LNCaP clone FGC (cell line): ENCODE results near the gene MVD.

Experiments
- DNase-seq: peaks from one replicate; pipeline ENCODE4 v3.0.0-alpha.2; 2011; ENCODE audit warnings: low read depth
- H3K4me3 ChIP-seq: 2 replicates; pipeline ENCODE4 v1.5.1; 2011; ENCODE audit warnings: mild to moderate bottlenecking, low read depth, low read length, control low read depth
- CTCF ChIP-seq: IDR thresholded peaks from 2 replicates; pipeline ENCODE4 v1.5.1; 2012; ENCODE audit warnings: mild to moderate bottlenecking; ENCODE audit not compliant: control insufficient read depth, insufficient read depth; ENCODE audit errors: extremely low read depth

The MVD gene

GRCh38 chr16:88624481-88624880 lies 38.4 kb downstream of the MVD start:
- no peak for TF ChIP-seq CTCF
- H3K4me3 ChIP-seq: no peak overlapping the region
- no peak for DNase-seq

GRCh38 chr16:88623858-88624257 lies 39.0 kb downstream of the MVD start:
- TF ChIP-seq CTCF: no peak
- DNase-seq: no peak
- no peak overlapping the region for H3K4me3 ChIP-seq

- DNase-seq: no peak
- H3K4me3 ChIP-seq: no peak overlapping the region
- no peak for TF ChIP-seq CTCF
Observed at GRCh38 chr16:88622866-88623265, 40.0 kb downstream of the MVD start.

- no peak for TF ChIP-seq CTCF
- no peak for DNase-seq
- no peak overlapping the region for H3K4me3 ChIP-seq
Observed at GRCh38 chr16:88622125-88622524, 40.8 kb downstream of the MVD start.

- H3K4me3 ChIP-seq: no peak overlapping the region
- no peak for TF ChIP-seq CTCF
- no peak for DNase-seq
Observed at GRCh38 chr16:88619859-88620815, 42.8 kb downstream of the MVD start.

- no peak for DNase-seq
- TF ChIP-seq CTCF: no peak
- H3K4me3 ChIP-seq: no peak overlapping the region
Observed at GRCh38 chr16:88618956-88619667, 43.8 kb downstream of the MVD start.
